HepG2 (cell line): ENCODE results near the gene TBC1D5.

Experiments
- DRAP1 ChIP-seq: IDR thresholded peaks from 2 replicates; pipeline ENCODE4 v1.6.1; 2016; ENCODE audit warnings: missing genetic modification reagents, missing compliant biosample characterization
- E2F1 ChIP-seq: sonication (generic); formaldehyde crosslinking; IDR thresholded peaks from 2 replicates; pipeline ENCODE4 v1.5.0; 2020; ENCODE audit warnings: missing genetic modification reagents
- HCFC1 ChIP-seq: fragments of 150-350 bp; IDR thresholded peaks from 2 replicates; pipeline ENCODE4 v1.6.1; 2014; ENCODE audit warnings: low read depth, low read length
- NFRKB ChIP-seq: fragments of 450-650 bp; IDR thresholded peaks from 2 replicates; pipeline ENCODE4 v1.6.1; 2017
- PRDM10 ChIP-seq: sonication (generic); formaldehyde crosslinking; IDR thresholded peaks from 2 replicates; pipeline ENCODE4 v1.4.0; 2020; ENCODE audit warnings: low read depth, missing genetic modification reagents
- PRDM15 ChIP-seq: sonication (generic); formaldehyde crosslinking; IDR thresholded peaks from 2 replicates; pipeline ENCODE4 v1.4.0; 2020; ENCODE audit warnings: missing genetic modification reagents
- TARDBP ChIP-seq: sonication (generic); formaldehyde crosslinking; IDR thresholded peaks from 2 replicates; pipeline ENCODE4 v1.8.0; 2022; ENCODE audit warnings: mild to moderate bottlenecking, missing genetic modification reagents
- TFDP2 ChIP-seq: sonication (generic); formaldehyde crosslinking; IDR thresholded peaks from 2 replicates; pipeline ENCODE4 v1.4.0; 2020; ENCODE audit warnings: missing genetic modification reagents
- ZFP36 ChIP-seq: fragments of 150-350 bp; IDR thresholded peaks from 2 replicates; pipeline ENCODE4 v1.6.1; 2018; ENCODE audit warnings: borderline replicate concordance, low read length, low read depth; ENCODE audit not compliant: partially characterized antibody
- ZNF350 ChIP-seq: sonication (generic); formaldehyde crosslinking; IDR thresholded peaks from 2 replicates; pipeline ENCODE4 v1.4.0; 2020; ENCODE audit warnings: mild to moderate bottlenecking, low read depth, missing genetic modification reagents, borderline replicate concordance
- ZNF782 ChIP-seq: sonication (generic); formaldehyde crosslinking; IDR thresholded peaks from 2 replicates; pipeline ENCODE4 v1.4.0; 2020; ENCODE audit warnings: missing genetic modification reagents, mild to moderate bottlenecking, borderline replicate concordance
- TF ChIP-seq, protein P1 (sequence below): IDR thresholded peaks from 2 replicates; pipeline ENCODE4 v1.6.1; 2016; ENCODE audit warnings: low read depth, control low read depth
- TF ChIP-seq, protein P2 (sequence below): sonication (generic); formaldehyde crosslinking; IDR thresholded peaks from 2 replicates; pipeline ENCODE4 v1.5.0; 2020; ENCODE audit warnings: mild to moderate bottlenecking, missing genetic modification reagents, moderate library complexity
- TF ChIP-seq, protein P3 (sequence below): sonication (generic); formaldehyde crosslinking; IDR thresholded peaks from 2 replicates; pipeline ENCODE4 v1.4.0; 2020; ENCODE audit warnings: missing genetic modification reagents

DNA sequence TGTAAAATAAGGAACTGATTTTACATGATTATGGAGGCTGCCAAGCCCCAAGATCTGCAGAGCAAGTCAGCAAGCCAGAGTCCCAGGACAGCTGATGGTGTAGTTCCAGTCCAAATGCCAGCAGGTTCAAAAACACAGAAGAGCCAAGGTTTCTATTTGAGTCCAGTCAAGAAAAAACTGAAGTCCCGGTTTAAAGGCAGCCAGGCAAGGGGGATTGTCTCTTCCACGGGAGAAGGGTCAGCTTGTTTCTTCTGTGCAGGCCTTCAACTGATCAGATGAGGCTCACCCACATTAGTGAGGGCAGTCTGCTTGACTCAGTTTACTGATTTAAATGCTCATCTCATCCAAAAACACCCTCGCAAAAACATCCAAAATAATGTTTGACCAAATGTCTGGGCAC, 611.5 kb downstream of the TBC1D5 start:
- no peak for TF ChIP-seq TARDBP (CRISPR knock-in tag)
- no peak for TF ChIP-seq PRDM15 (CRISPR knock-in tag)
- TF ChIP-seq TFDP2 (CRISPR knock-in tag) = no peak
- TF ChIP-seq PRDM10 (CRISPR knock-in tag) = no peak
- TF ChIP-seq ZNF350 (CRISPR knock-in tag) = no peak
- no peak for TF ChIP-seq DRAP1
- TF ChIP-seq, protein P1, sequence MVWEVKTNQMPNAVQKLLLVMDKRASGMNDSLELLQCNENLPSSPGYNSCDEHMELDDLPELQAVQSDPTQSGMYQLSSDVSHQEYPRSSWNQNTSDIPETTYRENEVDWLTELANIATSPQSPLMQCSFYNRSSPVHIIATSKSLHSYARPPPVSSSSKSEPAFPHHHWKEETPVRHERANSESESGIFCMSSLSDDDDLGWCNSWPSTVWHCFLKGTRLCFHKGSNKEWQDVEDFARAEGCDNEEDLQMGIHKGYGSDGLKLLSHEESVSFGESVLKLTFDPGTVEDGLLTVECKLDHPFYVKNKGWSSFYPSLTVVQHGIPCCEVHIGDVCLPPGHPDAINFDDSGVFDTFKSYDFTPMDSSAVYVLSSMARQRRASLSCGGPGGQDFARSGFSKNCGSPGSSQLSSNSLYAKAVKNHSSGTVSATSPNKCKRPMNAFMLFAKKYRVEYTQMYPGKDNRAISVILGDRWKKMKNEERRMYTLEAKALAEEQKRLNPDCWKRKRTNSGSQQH = no peak
- TF ChIP-seq, protein P2, sequence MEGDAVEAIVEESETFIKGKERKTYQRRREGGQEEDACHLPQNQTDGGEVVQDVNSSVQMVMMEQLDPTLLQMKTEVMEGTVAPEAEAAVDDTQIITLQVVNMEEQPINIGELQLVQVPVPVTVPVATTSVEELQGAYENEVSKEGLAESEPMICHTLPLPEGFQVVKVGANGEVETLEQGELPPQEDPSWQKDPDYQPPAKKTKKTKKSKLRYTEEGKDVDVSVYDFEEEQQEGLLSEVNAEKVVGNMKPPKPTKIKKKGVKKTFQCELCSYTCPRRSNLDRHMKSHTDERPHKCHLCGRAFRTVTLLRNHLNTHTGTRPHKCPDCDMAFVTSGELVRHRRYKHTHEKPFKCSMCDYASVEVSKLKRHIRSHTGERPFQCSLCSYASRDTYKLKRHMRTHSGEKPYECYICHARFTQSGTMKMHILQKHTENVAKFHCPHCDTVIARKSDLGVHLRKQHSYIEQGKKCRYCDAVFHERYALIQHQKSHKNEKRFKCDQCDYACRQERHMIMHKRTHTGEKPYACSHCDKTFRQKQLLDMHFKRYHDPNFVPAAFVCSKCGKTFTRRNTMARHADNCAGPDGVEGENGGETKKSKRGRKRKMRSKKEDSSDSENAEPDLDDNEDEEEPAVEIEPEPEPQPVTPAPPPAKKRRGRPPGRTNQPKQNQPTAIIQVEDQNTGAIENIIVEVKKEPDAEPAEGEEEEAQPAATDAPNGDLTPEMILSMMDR (CRISPR knock-in tag) = no peak
- no peak for TF ChIP-seq ZNF782 (CRISPR knock-in tag)
- no peak for TF ChIP-seq HCFC1
- TF ChIP-seq ZFP36 = no peak
- TF ChIP-seq E2F1 (CRISPR knock-in tag) = no peak
- TF ChIP-seq, protein P3, sequence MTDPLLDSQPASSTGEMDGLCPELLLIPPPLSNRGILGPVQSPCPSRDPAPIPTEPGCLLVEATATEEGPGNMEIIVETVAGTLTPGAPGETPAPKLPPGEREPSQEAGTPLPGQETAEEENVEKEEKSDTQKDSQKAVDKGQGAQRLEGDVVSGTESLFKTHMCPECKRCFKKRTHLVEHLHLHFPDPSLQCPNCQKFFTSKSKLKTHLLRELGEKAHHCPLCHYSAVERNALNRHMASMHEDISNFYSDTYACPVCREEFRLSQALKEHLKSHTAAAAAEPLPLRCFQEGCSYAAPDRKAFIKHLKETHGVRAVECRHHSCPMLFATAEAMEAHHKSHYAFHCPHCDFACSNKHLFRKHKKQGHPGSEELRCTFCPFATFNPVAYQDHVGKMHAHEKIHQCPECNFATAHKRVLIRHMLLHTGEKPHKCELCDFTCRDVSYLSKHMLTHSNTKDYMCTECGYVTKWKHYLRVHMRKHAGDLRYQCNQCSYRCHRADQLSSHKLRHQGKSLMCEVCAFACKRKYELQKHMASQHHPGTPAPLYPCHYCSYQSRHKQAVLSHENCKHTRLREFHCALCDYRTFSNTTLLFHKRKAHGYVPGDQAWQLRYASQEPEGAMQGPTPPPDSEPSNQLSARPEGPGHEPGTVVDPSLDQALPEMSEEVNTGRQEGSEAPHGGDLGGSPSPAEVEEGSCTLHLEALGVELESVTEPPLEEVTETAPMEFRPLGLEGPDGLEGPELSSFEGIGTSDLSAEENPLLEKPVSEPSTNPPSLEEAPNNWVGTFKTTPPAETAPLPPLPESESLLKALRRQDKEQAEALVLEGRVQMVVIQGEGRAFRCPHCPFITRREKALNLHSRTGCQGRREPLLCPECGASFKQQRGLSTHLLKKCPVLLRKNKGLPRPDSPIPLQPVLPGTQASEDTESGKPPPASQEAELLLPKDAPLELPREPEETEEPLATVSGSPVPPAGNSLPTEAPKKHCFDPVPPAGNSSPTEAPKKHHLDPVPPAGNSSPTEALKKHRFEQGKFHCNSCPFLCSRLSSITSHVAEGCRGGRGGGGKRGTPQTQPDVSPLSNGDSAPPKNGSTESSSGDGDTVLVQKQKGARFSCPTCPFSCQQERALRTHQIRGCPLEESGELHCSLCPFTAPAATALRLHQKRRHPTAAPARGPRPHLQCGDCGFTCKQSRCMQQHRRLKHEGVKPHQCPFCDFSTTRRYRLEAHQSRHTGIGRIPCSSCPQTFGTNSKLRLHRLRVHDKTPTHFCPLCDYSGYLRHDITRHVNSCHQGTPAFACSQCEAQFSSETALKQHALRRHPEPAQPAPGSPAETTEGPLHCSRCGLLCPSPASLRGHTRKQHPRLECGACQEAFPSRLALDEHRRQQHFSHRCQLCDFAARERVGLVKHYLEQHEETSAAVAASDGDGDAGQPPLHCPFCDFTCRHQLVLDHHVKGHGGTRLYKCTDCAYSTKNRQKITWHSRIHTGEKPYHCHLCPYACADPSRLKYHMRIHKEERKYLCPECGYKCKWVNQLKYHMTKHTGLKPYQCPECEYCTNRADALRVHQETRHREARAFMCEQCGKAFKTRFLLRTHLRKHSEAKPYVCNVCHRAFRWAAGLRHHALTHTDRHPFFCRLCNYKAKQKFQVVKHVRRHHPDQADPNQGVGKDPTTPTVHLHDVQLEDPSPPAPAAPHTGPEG (CRISPR knock-in tag) = no peak
- TF ChIP-seq NFRKB = no peak
